Non-pigmented ciliary epithelial cell (primary cell): Measurements from ENCODE around the gene ADAM33.

Experiments
- DNase-seq: peaks from one replicate; pipeline ENCODE4 v3.0.0-alpha.2; 2010; ENCODE audit warnings: low read depth

The ADAM33 gene

DNA sequence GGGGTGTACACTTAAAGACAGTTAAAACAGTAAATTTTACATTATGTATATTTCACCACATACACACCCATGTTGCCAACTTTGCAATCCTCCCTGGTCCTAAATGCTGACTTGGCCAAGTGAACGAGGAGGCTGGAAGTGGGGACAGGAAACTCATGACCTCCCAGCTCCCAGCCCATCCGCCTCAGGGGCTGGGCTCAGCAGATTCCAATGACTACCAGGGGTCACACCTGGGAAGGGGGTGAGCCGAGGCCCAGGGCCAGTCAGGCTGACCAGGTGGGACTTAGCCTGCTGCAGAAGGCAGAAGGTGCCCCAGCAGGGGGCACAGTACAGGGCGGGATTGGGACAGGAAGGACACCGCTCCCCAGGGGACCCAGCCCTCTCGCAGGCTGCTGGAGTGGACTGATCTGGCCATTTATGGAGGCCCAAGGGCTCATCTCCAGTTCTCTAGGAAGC is 28.2 kb upstream of the ADAM33 start:
- DNase-seq, result no peak

- no peak for DNase-seq
These were observed 25.7 kb upstream of the ADAM33 start for GRCh38 chr20:3707508-3707899.

- DNase-seq, result no peak
These were observed 25.1 kb upstream of the ADAM33 start for GRCh38 chr20:3706774-3707507.

- no peak for DNase-seq
These were observed 24.3 kb upstream of the ADAM33 start for GRCh38 chr20:3705970-3706739.

DNA sequence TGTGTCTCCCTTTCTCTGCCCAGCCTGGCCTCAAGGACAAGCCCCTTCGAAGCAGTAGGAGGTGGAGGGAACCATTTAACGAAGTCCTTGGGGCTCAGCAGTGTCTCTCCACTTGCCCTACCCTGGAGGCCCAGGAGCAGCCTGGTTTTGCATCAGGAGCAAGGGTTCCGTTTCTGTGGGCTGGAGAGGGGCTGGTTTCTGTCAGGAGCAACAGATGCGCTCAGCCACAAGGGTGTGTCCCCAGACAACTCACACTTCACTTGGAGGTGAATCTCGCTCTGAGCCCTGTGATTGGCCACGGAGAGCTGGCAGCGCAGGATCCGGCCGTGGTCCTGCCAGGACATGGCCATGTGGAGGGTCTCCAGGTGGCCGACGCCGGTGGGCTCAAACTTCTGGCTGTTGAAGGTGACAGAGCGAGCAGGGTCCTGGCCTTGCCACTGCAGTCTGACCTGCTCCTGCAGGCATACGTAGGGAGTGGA is 23.7 kb upstream of the ADAM33 start:
- no peak for DNase-seq

DNA sequence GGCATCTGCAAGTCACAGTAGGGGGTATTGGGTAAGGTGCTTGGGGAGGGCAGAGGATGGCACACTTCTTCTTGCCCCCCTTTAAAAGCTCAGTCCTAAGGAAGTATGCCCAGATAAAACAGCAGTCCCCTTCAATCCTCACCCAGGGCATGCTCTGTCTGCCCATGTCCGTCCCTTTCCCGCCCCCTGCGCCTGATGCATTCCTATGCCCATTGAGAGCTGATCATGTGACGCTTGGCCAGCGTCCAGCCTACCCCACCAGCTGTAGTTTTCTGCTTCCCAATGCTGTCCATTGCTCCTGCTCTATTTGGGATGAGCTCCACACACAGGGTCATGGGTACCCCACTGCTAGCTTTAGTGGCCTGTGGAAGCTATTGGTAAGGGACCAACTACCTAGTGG is 22.3 kb upstream of the ADAM33 start:
- DNase-seq, result no peak

DNA sequence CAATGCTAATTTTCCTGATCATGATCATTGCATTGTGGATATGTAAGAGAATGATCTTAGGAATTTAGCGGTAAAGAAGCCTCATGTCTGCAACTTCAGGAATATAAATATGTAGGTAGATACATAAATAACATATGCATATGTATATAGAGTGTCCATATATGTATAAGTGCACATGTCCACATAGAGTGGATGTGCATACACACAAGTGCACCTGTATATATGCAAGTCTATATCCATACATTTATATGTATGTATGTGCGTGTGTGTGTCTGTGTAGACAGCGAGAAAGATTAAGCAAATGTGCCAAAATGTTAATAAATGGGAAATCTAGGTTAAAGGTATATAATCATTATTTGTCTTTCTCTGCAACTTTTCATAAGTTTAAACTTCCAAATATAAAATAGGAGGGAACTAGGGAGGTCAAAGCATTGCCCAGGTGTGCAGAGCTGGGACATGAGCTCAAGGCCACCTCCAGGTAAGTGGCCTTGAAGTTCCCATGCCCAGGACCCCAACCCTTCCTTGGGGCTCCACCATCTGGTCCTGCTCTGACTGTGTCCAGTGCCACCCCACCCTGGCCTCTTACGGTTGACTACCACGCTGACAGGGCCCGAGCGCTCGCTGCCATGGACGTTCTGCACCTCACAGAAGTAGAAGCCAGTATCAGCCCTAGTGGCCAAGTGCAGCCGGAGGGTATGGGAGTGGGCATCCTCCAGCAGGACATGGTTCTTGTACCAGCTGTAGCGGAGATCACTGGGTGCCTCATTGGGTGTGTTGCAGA is 21.0 kb upstream of the ADAM33 start:
- DNase-seq, result no peak

GRCh38 chr20:3701061-3701998 is 19.5 kb upstream of the ADAM33 start:
- DNase-seq, result no peak

DNA sequence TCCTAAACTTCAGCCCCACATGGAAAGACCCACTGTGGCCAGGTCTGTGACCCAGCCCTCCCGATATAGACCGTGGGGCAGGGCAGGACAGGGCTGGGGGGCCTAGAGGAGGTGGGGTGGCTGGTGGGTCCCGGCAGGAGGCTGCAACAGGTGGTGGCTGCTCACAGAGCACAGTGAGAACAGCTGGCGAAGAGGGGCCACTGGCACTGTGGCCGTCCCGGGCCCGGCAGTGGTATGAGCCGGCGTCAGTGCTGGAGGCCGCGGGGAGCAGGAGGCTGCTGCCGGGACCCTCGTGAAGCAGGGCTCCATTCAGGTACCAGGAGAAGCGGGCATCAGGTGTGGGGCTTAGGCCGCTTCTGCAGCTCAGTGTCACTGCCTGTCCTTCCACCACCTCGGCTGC is 17.2 kb upstream of the ADAM33 start:
- DNase-seq, result no peak

- no peak for DNase-seq
These were observed 16.8 kb upstream of the ADAM33 start for GRCh38 chr20:3698591-3699001.

DNA sequence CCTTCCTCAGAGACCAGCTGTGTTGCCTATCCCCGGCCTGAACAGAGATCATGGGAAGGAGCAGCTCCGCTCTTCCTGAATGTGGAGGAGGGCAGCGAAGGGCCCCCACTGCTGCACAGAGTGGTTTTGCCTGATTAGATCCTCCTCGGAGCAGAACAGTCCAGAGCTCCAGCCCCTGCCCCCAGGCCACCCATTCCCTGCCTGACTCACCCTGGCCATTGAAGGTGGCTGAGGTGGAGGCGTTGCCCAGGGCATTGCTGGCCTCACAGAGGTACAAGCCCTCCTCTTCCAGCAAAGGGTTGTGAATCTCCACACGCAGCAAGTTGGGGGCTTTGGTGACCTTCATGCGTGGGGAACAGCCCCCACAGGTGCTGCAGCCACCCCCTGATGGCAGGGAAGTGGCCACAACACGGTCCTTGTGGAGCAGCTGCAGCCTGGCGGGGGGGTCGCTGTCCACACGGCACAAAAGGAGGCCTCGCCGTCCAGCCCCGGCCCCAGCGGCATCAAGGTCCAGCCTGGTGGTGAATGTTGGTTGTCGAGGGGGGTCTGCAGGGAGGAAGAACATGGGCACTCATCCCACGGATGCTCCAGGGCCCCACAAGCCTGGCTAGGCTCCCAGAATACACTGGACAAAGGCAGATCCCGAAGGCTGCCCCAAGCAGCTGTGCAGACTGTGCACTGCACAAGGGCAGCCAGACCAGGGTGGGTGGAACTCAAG is 15.9 kb upstream of the ADAM33 start:
- DNase-seq, result no peak

DNA sequence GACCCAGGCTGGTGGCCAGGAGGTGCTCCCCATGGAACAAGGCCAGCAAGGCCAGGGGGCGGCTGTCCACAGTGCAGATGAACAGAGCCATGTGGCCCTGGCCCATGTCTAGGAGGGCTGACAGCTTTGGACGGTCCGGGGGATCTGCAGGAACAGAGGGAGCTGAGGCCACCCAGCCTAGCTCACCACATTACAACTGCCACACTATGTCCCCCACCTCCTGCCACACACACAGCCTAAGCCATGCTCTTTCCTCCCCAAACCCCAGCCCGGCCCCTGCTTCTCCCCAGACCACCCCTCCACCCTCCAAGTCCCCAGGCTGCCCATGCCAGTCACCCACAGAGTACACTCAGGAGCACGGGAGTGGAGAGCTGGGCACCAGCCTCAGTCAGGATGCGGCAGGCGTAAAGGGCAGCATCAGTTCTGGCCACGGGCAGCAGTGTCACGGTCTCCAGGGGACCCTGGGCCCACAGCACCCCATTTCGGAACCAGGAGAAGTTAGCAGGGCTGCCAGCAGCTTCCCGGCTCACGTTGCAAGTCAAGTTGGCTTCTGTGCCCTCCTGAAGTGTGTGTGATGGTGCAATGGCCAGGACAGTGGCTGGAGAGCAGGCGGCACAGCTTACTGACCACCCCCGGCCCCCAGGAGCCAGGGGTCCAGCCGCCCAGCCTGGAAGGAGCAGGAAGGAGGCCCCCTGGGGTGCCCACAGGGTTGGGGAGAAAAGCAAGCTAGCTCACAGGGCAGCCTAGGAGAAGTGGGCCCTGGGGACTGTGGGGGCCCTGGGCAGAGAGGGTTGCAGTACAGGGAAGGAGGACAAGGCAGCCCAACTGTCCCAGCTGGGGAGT is 15.2 kb upstream of the ADAM33 start:
- DNase-seq, result no peak

GRCh38 chr20:3696200-3696599 is 14.4 kb upstream of the ADAM33 start:
- no peak for DNase-seq

DNA sequence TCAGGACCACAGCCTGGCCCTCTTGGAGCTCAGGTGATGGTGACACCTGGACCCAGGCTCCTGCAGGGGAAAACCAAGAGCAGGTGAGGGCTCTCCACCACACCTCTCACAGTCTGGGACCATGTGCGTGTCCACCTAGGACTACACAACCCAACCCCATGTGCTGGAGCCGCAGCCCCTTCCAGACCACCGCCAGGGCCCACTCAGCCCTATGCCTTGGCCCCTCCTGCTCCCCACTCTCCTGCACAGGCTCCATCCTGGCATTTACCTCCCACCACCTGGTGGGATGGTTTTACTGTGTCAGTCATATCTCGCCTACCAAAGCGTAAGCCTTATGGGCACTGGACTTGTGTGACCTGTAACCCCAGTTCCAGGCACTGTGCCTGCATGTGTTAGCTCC is 13.1 kb upstream of the ADAM33 start:
- no peak for DNase-seq

DNA sequence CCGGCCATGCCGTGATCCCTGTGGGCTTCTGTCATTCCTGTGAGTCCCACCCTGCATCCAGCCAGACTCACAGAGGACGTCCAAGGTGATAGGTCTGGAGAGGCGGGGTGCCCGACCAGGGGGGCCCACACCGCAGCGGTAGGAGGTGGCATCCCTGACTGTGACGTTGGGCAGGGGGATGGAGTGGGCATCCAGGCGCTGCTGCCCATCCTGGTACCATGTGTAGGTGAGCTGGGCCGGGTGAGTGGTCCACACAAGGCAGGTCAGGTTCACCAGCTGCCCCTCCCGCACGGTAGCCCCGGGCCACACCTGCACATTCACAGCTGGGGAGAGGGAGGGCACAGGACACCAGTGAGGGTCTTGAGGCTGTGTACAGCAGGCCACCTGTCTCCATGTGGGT is 11.6 kb upstream of the ADAM33 start:
- no peak for DNase-seq

DNA sequence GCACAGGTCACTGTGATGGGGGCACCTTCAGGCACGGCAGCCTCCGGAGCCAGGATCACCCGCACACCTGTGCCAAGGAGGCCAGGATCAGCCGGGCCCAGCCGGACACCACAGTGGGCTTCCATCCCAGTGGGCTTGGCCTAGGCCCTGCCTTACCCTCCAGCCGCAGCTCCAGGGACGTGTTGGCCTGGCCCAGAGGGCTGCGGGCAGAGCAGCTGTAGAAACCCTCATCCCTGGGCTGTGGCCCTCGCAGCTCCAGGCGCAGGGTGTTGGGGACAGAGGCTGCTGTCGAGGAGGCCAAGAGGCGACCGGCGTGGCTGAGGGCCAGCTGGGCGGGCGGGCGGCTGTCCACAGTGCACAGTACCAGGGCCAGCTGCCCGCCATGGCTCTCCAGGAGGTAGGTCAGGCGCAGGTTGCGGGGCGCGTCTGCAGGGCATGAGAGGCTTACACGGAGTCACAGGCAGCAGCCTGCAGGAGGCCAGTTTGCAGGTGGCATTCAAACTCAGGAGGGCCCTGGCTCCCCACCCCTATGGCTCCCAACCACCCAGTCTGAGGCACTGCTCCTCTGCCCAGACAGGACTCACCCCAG is 11.0 kb upstream of the ADAM33 start:
- no peak for DNase-seq

GRCh38 chr20:3691897-3692296 is 10.1 kb upstream of the ADAM33 start:
- no peak for DNase-seq

- DNase-seq, result no peak
These were observed 9.5 kb upstream of the ADAM33 start for GRCh38 chr20:3691306-3691705.

GRCh38 chr20:3690413-3690812 is 8.6 kb upstream of the ADAM33 start:
- no peak for DNase-seq

- no peak for DNase-seq
These were observed 8.2 kb upstream of the ADAM33 start for GRCh38 chr20:3689978-3690377.
